HG03095 (cell line): ENCODE measurements around the gene PKDCC.

Experiments
- ATAC-seq: cut with Tn5 transposase; IDR thresholded peaks from one replicate; pipeline ENCODE4 v1.9.1; 2021; ENCODE audit warnings: moderate library complexity; ENCODE audit not compliant: unreplicated experiment

PKDCC gene

GRCh38 chr2:42086500-42086953, 38.7 kb downstream of the PKDCC start:
- no peak for ATAC-seq

GRCh38 chr2:42087137-42087856, 39.5 kb downstream of the PKDCC start:
- ATAC-seq: no peak

- ATAC-seq: no peak
Measured at GRCh38 chr2:42087857-42088195, 40.0 kb downstream of the PKDCC start.

- ATAC-seq: peak; percentile 86
Measured at GRCh38 chr2:42089340-42089925, 41.6 kb downstream of the PKDCC start.

- ATAC-seq: no peak
Measured at GRCh38 chr2:42090216-42090615, 42.4 kb downstream of the PKDCC start.

GRCh38 chr2:42091671-42092070, 43.9 kb downstream of the PKDCC start:
- ATAC-seq: no peak

- no peak for ATAC-seq
Measured at GRCh38 chr2:42092084-42092996, 44.5 kb downstream of the PKDCC start.

- no peak for ATAC-seq
Measured at GRCh38 chr2:42094114-42094513, 46.3 kb downstream of the PKDCC start.

GRCh38 chr2:42095923-42096408, 48.1 kb downstream of the PKDCC start:
- ATAC-seq: no peak

GRCh38 chr2:42096869-42097591, 49.2 kb downstream of the PKDCC start:
- ATAC-seq: peak; percentile 36

- ATAC-seq: no peak
Measured at GRCh38 chr2:42098571-42099437, 51.0 kb downstream of the PKDCC start.

GRCh38 chr2:42099438-42100173, 51.8 kb downstream of the PKDCC start:
- ATAC-seq: no peak

GRCh38 chr2:42100683-42101205, 52.9 kb downstream of the PKDCC start:
- ATAC-seq: no peak

- ATAC-seq: no peak
Measured at GRCh38 chr2:42101206-42102023, 53.6 kb downstream of the PKDCC start.

- peak; percentile 50 for ATAC-seq
Measured at GRCh38 chr2:42102024-42102590, 54.3 kb downstream of the PKDCC start.

- peak; percentile 7 for ATAC-seq
Measured at GRCh38 chr2:42102591-42103450, 55.0 kb downstream of the PKDCC start.

GRCh38 chr2:42103829-42104228, 56.0 kb downstream of the PKDCC start:
- ATAC-seq: no peak
